HG02678 (cell line): Measurements from ENCODE around the gene DNASE1L1.
A peak's percentile ranks its signal among the peaks of the same experiment; 100 is the strongest.

Source experiments
- ATAC-seq: cut with Tn5 transposase; IDR thresholded peaks from one replicate; pipeline ENCODE4 v1.9.1; 2021; ENCODE audit warnings: mild to moderate bottlenecking, moderate library complexity; ENCODE audit not compliant: unreplicated experiment

Gene DNASE1L1

GRCh38 chrX:154369449-154370299, 39.4 kb downstream of the DNASE1L1 start:
- ATAC-seq, result no peak

GRCh38 chrX:154368630-154369448, 40.2 kb downstream of the DNASE1L1 start:
- peak; percentile 32 for ATAC-seq

GRCh38 chrX:154367474-154368308, 41.4 kb downstream of the DNASE1L1 start:
- ATAC-seq, result no peak

GRCh38 chrX:154366666-154367055, 42.4 kb downstream of the DNASE1L1 start:
- ATAC-seq, result no peak

GRCh38 chrX:154365997-154366665, 42.9 kb downstream of the DNASE1L1 start:
- ATAC-seq, result no peak

- no peak for ATAC-seq
Observed at GRCh38 chrX:154365052-154365600, 43.9 kb downstream of the DNASE1L1 start.

GRCh38 chrX:154363706-154364439, 45.2 kb downstream of the DNASE1L1 start:
- ATAC-seq, result no peak

GRCh38 chrX:154362085-154362742, 46.8 kb downstream of the DNASE1L1 start:
- ATAC-seq, result no peak

GRCh38 chrX:154360155-154360713, 48.8 kb downstream of the DNASE1L1 start:
- no peak for ATAC-seq

- ATAC-seq, result no peak
Observed at GRCh38 chrX:154359362-154360154, 49.5 kb downstream of the DNASE1L1 start.

- no peak for ATAC-seq
Observed at GRCh38 chrX:154358829-154359228, 50.2 kb downstream of the DNASE1L1 start.

GRCh38 chrX:154358011-154358410, 51.0 kb downstream of the DNASE1L1 start:
- no peak for ATAC-seq

- no peak for ATAC-seq
Observed at GRCh38 chrX:154357205-154357604, 51.8 kb downstream of the DNASE1L1 start.

GRCh38 chrX:154356596-154356995, 52.5 kb downstream of the DNASE1L1 start:
- ATAC-seq, result no peak

- no peak for ATAC-seq
Observed at GRCh38 chrX:154355776-154356140, 53.3 kb downstream of the DNASE1L1 start.

- ATAC-seq, result no peak
Observed at GRCh38 chrX:154355094-154355775, 53.8 kb downstream of the DNASE1L1 start.

GRCh38 chrX:154354516-154354915, 54.5 kb downstream of the DNASE1L1 start:
- no peak for ATAC-seq
